Measurements from ENCODE around the gene YPEL1. TPM values are rescaled to one million over a fixed set of nuclear protein-coding genes. Genes with fewer than 3 reads are reported as not detected.

Gene YPEL1
- total and polyA plus RNA-seq, 12 donors, result 1.5 to 14.6 (median 7.6) TPM

DNA sequence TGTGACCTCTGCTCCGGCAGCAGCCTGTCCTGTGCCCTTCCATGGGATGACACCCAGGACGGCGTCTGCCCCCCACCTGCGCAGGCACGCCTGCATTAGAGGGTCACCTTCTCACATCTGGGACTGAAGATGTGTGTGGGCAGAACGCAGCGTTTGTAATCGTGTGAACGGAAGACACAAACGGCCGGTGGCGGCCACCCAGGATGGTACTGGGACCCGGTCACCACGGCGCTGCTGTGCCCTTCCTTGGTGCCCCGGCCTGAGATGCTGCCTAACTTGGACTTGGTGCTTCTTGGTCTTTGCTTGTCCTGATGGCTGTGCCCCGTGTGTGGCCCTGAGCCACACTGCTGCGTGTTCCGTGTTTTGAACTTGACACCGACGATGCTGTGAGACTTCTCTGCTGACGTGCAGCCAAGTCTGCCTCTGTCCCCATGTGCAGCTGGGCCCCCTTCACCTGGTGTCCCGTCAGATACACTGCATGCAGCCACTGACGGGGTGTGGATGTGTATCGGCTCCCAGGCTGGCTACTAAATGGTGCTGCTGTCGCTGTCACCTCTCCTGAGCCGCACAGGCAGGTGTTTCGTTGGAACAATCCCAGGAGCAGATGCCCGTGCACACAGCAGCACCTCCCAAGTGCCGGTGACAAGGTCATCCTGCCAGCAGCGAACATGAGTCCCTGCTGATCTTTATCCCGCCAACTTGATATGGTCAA is 21.4 kb downstream of the YPEL1 start:
- no peaks in the 10 kb centered on the region for H3K27me3 ChIP-seq
- peaks cover 0 to 13% (median 0%) of the 10 kb centered on the region in 9 donors for H3K36me3 ChIP-seq
- H3K4me1 ChIP-seq, result peaks cover 0 to 20% (median 9%) of the 10 kb centered on the region in 9 donors
- DNase-seq (no peak), ATAC-seq (peak in 6 of 8 donors; percentile 6 to 36 (median 8))
- TF ChIP-seq CTCF (IDR thresholded peaks at IDR 0.05), result no peak
- intact Hi-C loops (cut with DNase I), result loop anchor here in 5 of 10 donors (5.0 to 10.0 kb wide), 4 partner anchors 61 to 238 kb away; partner anchors contain the start of genes PPM1F (in 2 of the 5) and MAPK1 (in 1 of the 5)
- H3K27ac ChIP-seq, result no peak overlapping the region
- H3K9me3 ChIP-seq, result no peaks in the 10 kb centered on the region
- H3K4me3 ChIP-seq, result no peak overlapping the region
- WGBS, 2 donors, result 71 to 79% methylated on average over 32 of the region's 32 CpGs

DNA sequence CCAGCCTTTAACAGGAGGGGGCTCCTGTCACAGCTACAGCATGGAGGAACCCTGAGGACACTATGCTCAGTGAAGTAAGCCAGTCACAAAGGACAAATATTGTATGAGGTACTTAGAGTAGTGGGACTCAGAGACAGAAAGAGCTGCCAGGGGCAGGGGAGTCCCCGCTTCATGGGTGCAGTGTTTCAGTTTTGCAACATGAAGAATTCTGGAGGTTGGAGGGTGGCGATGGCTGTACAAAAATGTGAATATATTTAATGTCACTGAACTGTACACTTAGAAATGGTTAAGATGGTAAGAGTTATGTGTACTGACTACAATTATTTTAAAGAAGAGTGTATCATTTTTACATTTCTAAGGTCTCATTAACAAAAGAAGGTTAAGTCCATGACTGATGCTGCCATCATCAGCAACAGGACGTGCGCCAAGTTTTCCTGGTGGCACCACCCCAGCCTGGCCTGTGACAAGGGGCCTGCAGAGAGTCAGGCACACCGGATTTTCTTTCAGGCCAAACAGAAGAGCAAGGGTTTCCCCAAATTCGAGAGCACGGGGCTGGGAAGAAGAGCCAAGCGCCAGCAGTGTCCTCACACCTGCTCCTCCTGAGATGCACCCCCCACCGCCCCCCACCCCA is 22.1 kb downstream of the YPEL1 start:
- peak overlapping the region in 4 of 10 donors; percentile 11 to 28 (median 16) for H3K4me3 ChIP-seq
- no peaks in the 10 kb centered on the region for H3K27me3 ChIP-seq
- TF ChIP-seq CTCF (IDR thresholded peaks at IDR 0.05), result peak in 1 of 9 donors; percentile 24
- H3K27ac ChIP-seq, result peak overlapping the region in 2 of 10 donors; percentile 28 to 41
- intact Hi-C loops (cut with DNase I), result loop anchor here (1.0 to 10.0 kb wide), 7 partner anchors 61 to 239 kb away; partner anchors contain the start of genes PPM1F (in 7 of the 10) and MAPK1 (in 1 of the 10)
- DNase-seq (no peak), ATAC-seq (peak in 6 of 8 donors; percentile 3 to 36 (median 24))
- WGBS, 2 donors, result 67 to 71% methylated on average over 9 of the region's 9 CpGs
- H3K36me3 ChIP-seq, result peaks cover 0 to 18% (median 0%) of the 10 kb centered on the region in 9 donors
- no peaks in the 10 kb centered on the region for H3K9me3 ChIP-seq
- peaks cover 0 to 16% (median 9%) of the 10 kb centered on the region in 9 donors for H3K4me1 ChIP-seq

- intact Hi-C loops (cut with DNase I), result loop anchor here (1.0 to 10.0 kb wide), 7 partner anchors 62 to 240 kb away; partner anchors contain the start of genes PPM1F (in 7 of the 10) and MAPK1 (in 1 of the 10)
- Histone ChIP-seq H3K27ac (peak overlapping the region in 2 of 10 donors; percentile 28 to 41), H3K9me3 (no peaks in the 10 kb centered on the region), H3K27me3 (no peaks in the 10 kb centered on the region), H3K4me3 (peak overlapping the region in 5 of 10 donors; percentile 4 to 28 (median 13)), H3K36me3 (peaks cover 0 to 21% (median 0%) of the 10 kb centered on the region in 9 donors), H3K4me1 (peaks cover 2 to 22% (median 10%) of the 10 kb centered on the region in 9 donors)
- 9 to 10% methylated on average over 14 of the region's 14 CpGs for WGBS, 2 donors
- ATAC-seq (peak; percentile 86 to 96 (median 92)), DNase-seq (peak; percentile 44 to 70)
- peak; percentile 46 to 89 (median 77) for TF ChIP-seq CTCF (IDR thresholded peaks at IDR 0.05)
Measured at GRCh38 chr22:21712751-21713427, 22.7 kb downstream of the YPEL1 start.

- intact Hi-C loops (cut with DNase I), result loop anchor here (2.0 to 10.0 kb wide), 6 partner anchors 63 to 241 kb away; partner anchors contain the start of genes PPM1F (in 7 of the 10) and MAPK1 (in 1 of the 10)
- no peaks in the 10 kb centered on the region for H3K27me3 ChIP-seq
- H3K4me1 ChIP-seq, result peaks cover 4 to 29% (median 19%) of the 10 kb centered on the region in 9 donors
- H3K4me3 ChIP-seq, result no peak overlapping the region
- no peaks in the 10 kb centered on the region for H3K9me3 ChIP-seq
- H3K27ac ChIP-seq, result no peak overlapping the region
- ATAC-seq (no peak), DNase-seq (no peak)
- 93 to 95% methylated on average over 4 of the region's 4 CpGs for WGBS, 2 donors
- H3K36me3 ChIP-seq, result peaks cover 0 to 23% (median 0%) of the 10 kb centered on the region in 9 donors
- no peak for TF ChIP-seq CTCF (IDR thresholded peaks at IDR 0.05)
Measured at GRCh38 chr22:21711851-21712250, 23.7 kb downstream of the YPEL1 start.

Measured in heart right ventricle (tissue), 16 donors.